Pancreas (tissue), 10 donors: ENCODE results near the gene SLC41A3. TPM values are rescaled to one million over a fixed set of nuclear protein-coding genes. Genes with fewer than 3 reads are reported as not detected.

Experiments used
- ATAC-seq, 4 donors: fragments of 200-7000 bp; cut with Tn5 transposase; one replicate each; pipeline versions ENCODE4 v1.8.0 to v1.9.1; 2020; ENCODE audit warnings: mild to moderate bottlenecking in 4 of 4, moderate library complexity in 4 of 4
- DNase-seq, 6 donors: peaks; one replicate each; pipeline ENCODE4 v3.0.0-alpha.2; 2020
- FAIRE-seq: peaks from 2 replicates; lab custom pipeline; 2012; peaks lifted over from hg19 to GRCh38; lab: Jason Lieb, UNC
- H3K27ac ChIP-seq, 4 donors: fragments of 200-600 bp; sonication (generic); 1 replicate in 3 of 4; 2 replicates in 1 of 4; pipeline versions ENCODE4 v1.5.0 to v1.8.0; 2020
- H3K27me3 ChIP-seq, 4 donors: fragments of 200-600 bp; one replicate each; pipeline ENCODE4 v1.8.0; 2021
- H3K36me3 ChIP-seq, 3 donors: fragments of 200-600 bp; sonication (generic) in 1 of 3; one replicate each; pipeline versions ENCODE4 v1.5.0 to v1.8.0; 2020 to 2021
- H3K4me1 ChIP-seq, 3 donors: fragments of 200-600 bp; one replicate each; pipeline ENCODE4 v1.8.0; 2021
- H3K4me3 ChIP-seq, 4 donors: fragments of 200-600 bp; sonication (generic) in 2 of 4; one replicate each; pipeline versions ENCODE4 v1.5.0 to v1.8.0; 2020 to 2021
- H3K9me3 ChIP-seq, 4 donors: fragments of 200-600 bp; one replicate each; pipeline ENCODE4 v1.8.0; 2021
- WGBS, 2 donors: extraction: QIAGEN DNeasy Blood & Tissue Kit; methylation state at CpG; one replicate each; pipeline ENCODE4 v1.1.7; 2013; 5-methylcytosine and 5-hydroxymethylcytosine counted together
- intact Hi-C, 3 donors: fragments of 100-400 bp; cut with DNase I; formaldehyde crosslinking; loops; one replicate each; pipeline versions ENCODE4 v1.11.1 to v1.14.2; 2022
- polyA plus RNA-seq, 2 donors: library from polyadenylated mRNA; stranded (reverse); fragments of 200-250 nt; gene quantifications; one replicate each; pipeline ENCODE4 v1.2.3, GENCODE V29; 2013
- total RNA-seq, 6 donors: library from RNA; stranded (reverse); fragmentation: NEBNext Ultra II Directional in 4 of 6; extraction: Animal tissue kit (Norgen Biotek cat#: 25700) in 4 of 6; gene quantifications; one replicate each; pipeline versions ENCODE4 v1.2.1 to v1.2.4, GENCODE V29; 2021 to 2023
- TF ChIP-seq, protein P1 (sequence below), 4 donors: fragments of 200-600 bp; sonication (generic) in 3 of 4; IDR thresholded peaks; one replicate each; pipeline versions ENCODE4 v1.5.0 to v1.8.0; 2021; ENCODE audit warnings: antibody characterized with exemption in 4 of 4
- donor health status: healthy with polysubstance abuse.
- donor health status: DM: no; HTN: no; CAD: no; lungs with moderate emphysema.
- donor health status: DM: no; HTN: no; CAD: no.
- donor health status: control.
- donor health status: control.
- donor health status: Bipolar disorder and iron deficiency.
- donor health status: DM: yes; HTN: yes; CAD: no.
- donor health status: DM: no; HTN: no; CAD: no.
- donor health status: DM: no; HTN: no; CAD: no.
- donor health status: DM: yes; HTN: yes; CAD: no.

SLC41A3 gene
- total and polyA plus RNA-seq, 8 donors: 19.4 to 38.1 (median 31.1) TPM

DNA sequence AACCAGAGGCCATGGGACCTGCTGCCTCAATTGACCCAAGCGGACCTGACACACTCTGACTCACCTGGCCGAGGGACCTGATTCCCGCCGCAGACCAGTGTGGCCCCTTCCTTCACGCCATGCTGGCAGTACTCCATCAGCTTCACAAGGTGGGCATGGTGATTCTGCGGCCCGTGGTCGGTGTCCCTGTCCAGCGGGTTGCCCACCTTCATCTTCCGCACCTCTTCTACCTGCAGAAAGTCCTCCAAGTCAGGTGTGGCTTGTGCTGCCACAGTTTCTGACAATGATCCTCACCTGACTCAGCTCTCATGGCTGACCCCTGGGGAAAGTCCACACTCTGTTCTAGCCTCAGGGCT is 25.9 kb upstream of the SLC41A3 start:
- ATAC-seq (no peak), FAIRE-seq (no peak), DNase-seq (peak in 3 of 6 donors; percentile 7 to 59 (median 25))
- 93 to 96% methylated on average over 10 of the region's 10 CpGs for WGBS, 2 donors
- Histone ChIP-seq H3K4me3 (no peak overlapping the region), H3K9me3 (no peaks in the 10 kb centered on the region), H3K27ac (no peak overlapping the region), H3K36me3 (peaks cover 0 to 8% (median 0%) of the 10 kb centered on the region in 3 donors), H3K27me3 (no peaks in the 10 kb centered on the region), H3K4me1 (no peaks in the 10 kb centered on the region)
- TF ChIP-seq, protein P1, sequence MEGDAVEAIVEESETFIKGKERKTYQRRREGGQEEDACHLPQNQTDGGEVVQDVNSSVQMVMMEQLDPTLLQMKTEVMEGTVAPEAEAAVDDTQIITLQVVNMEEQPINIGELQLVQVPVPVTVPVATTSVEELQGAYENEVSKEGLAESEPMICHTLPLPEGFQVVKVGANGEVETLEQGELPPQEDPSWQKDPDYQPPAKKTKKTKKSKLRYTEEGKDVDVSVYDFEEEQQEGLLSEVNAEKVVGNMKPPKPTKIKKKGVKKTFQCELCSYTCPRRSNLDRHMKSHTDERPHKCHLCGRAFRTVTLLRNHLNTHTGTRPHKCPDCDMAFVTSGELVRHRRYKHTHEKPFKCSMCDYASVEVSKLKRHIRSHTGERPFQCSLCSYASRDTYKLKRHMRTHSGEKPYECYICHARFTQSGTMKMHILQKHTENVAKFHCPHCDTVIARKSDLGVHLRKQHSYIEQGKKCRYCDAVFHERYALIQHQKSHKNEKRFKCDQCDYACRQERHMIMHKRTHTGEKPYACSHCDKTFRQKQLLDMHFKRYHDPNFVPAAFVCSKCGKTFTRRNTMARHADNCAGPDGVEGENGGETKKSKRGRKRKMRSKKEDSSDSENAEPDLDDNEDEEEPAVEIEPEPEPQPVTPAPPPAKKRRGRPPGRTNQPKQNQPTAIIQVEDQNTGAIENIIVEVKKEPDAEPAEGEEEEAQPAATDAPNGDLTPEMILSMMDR (IDR thresholded peaks at IDR 0.05): no peak
- intact Hi-C loops: no loop called here

DNA sequence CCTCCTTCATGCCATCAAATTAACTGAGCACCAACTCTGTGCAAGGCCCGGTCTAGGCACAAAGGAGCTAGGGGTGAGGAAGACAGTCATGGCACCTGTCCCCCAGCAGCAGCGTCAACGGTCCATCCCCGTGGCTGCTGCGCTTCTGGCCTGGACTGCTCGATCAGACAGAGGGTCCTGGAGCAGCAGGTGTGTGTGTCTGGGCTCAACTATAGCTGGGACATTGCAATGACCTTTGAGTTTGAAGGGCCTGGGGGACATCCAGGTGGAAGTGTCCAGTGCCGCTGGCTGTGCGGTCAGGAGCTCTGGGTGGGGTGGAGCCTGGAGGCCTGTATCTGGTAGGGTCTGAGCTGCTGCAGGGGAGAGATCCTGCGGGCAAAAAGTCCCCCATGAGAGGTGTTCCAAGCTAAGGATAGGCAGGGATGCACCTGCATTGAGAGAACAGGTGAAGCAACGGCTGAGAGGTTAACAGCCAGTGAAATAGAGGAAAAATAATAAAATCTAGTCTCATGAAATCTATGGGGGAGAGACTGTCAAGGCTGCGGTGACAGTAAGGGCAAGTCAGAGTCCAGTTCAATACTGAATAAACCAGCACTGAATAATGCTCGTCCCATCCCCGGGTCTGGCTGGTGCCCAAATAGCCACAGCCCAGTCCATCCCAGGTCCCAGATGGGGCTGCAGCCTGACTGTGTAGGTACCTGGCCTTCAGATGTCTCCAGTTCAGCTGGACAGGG is 25.4 kb upstream of the SLC41A3 start:
- no peak overlapping the region for H3K4me3 ChIP-seq
- WGBS, 2 donors: 86 to 87% methylated on average over 13 of the region's 13 CpGs
- H3K9me3 ChIP-seq: no peaks in the 10 kb centered on the region
- H3K27me3 ChIP-seq: no peaks in the 10 kb centered on the region
- intact Hi-C loops: no loop called here
- ATAC-seq: no peak
- DNase-seq: peak in 1 of 6 donors; percentile 3
- no peaks in the 10 kb centered on the region for H3K4me1 ChIP-seq
- no peak for FAIRE-seq
- no peak overlapping the region for H3K27ac ChIP-seq
- TF ChIP-seq, protein P1 (IDR thresholded peaks at IDR 0.05): no peak
- H3K36me3 ChIP-seq: peaks cover 0 to 8% (median 0%) of the 10 kb centered on the region in 3 donors

DNA sequence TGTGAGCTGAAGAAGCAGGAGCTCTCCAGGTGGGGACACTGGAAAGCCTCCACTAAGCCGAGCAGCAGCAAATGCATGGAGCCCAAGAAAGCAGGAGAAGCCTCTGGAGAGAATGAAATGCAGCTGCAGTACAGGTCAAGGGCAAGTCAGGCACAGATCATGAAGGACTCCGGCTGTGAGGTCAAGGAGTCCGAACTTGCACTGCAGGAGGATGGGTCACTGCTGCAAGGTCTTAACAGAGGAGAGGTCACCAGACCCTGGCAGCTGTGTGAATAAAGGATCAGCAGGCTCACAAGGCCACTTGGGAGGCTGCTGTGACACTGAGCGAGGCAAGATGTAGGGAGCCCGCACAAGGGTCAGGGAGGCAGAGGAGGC is 24.7 kb upstream of the SLC41A3 start:
- intact Hi-C loops: no loop called here
- H3K4me1 ChIP-seq: no peaks in the 10 kb centered on the region
- H3K36me3 ChIP-seq: peaks cover 0 to 8% (median 0%) of the 10 kb centered on the region in 3 donors
- no peaks in the 10 kb centered on the region for H3K9me3 ChIP-seq
- 88 to 91% methylated on average over 5 of the region's 5 CpGs for WGBS, 2 donors
- H3K4me3 ChIP-seq: no peak overlapping the region
- DNase-seq: peak in 1 of 6 donors; percentile 3
- no peak overlapping the region for H3K27ac ChIP-seq
- H3K27me3 ChIP-seq: no peaks in the 10 kb centered on the region
- TF ChIP-seq, protein P1 (IDR thresholded peaks at IDR 0.05): no peak
- no peak for ATAC-seq
- FAIRE-seq: no peak

DNA sequence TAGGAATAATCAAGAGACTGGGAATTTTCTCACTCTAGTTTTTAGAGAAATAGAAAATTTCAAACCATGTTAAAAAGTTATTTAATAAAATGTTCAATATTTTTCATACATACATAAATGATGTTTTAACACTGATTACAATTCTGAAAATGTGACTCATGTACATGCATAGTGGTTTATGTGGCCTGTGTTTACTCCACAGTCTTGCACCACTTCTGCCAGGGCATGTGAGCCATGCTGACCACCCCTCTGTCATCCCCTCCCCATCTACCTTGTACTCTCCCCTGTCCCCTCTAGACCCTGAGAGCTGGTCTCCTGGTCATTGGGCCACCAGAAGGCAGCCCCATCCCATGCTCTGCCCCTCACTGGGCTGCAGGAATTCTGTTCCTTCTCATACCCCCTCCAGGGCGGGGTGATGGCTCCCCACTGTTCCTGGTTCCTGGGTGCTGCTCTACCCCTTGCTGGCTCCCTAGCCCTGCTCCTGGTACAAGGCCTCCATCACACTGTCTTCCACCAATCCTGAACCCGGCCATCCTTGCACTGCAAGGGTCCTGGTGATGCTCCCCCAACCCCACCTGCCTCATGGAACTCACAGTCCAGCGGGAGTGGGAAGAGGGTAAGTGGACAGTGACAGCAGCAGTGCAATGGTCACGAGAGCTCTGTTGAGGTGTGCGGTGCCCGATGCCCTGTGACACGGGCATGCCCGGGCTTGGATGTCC is 24.2 kb upstream of the SLC41A3 start:
- no peaks in the 10 kb centered on the region for H3K27me3 ChIP-seq
- intact Hi-C loops: no loop called here
- TF ChIP-seq, protein P1 (IDR thresholded peaks at IDR 0.05): no peak
- FAIRE-seq: no peak
- ATAC-seq: no peak
- peaks cover 0 to 8% (median 0%) of the 10 kb centered on the region in 3 donors for H3K36me3 ChIP-seq
- no peak overlapping the region for H3K27ac ChIP-seq
- no peaks in the 10 kb centered on the region for H3K4me1 ChIP-seq
- 92 to 95% methylated on average over 8 of the region's 8 CpGs for WGBS, 2 donors
- H3K4me3 ChIP-seq: no peak overlapping the region
- peak in 1 of 6 donors; percentile 12 for DNase-seq
- no peaks in the 10 kb centered on the region for H3K9me3 ChIP-seq
